Activated CD4-positive, alpha-beta T cell treated with anti-CD3 and anti-CD28 coated beads, Interleukin-2, amount 50 U/mL, for 48 hours (primary cell): ENCODE measurements around the gene ABCC4.
"Not testable (repeated sequence)": the region's sequence is repeated elsewhere in the genome, so short reads cannot be mapped to it uniquely, and the experiment has no call there.

Source experiments
- DNase-seq, 2 experiments: peaks; one replicate each; pipeline ENCODE4 v3.0.0-alpha.2; 2020

ABCC4 gene

GRCh38 chr13:95193509-95194230, 107.6 kb downstream of the ABCC4 start:
- no peak for DNase-seq

- DNase-seq: no peak
Measured at GRCh38 chr13:95192998-95193397, 108.3 kb downstream of the ABCC4 start.

GRCh38 chr13:95192564-95192945, 108.7 kb downstream of the ABCC4 start:
- DNase-seq: not testable (repeated sequence)

- peak; percentile 77 to 81 for DNase-seq
Measured at GRCh38 chr13:95191821-95192563, 109.3 kb downstream of the ABCC4 start.

GRCh38 chr13:95188128-95188527, 113.1 kb downstream of the ABCC4 start:
- DNase-seq: no peak

- DNase-seq: peak; percentile 22 to 31
Measured at GRCh38 chr13:95185851-95186250, 115.4 kb downstream of the ABCC4 start.

- no peak for DNase-seq
Measured at GRCh38 chr13:95185311-95185710, 115.9 kb downstream of the ABCC4 start.

GRCh38 chr13:95184317-95184716, 116.9 kb downstream of the ABCC4 start:
- peak in 1 of 2 experiments; percentile 6 for DNase-seq

GRCh38 chr13:95182570-95183265, 118.5 kb downstream of the ABCC4 start:
- DNase-seq: no peak

- no peak for DNase-seq
Measured at GRCh38 chr13:95181586-95181985, 119.7 kb downstream of the ABCC4 start.

GRCh38 chr13:95180513-95181245, 120.6 kb downstream of the ABCC4 start:
- no peak for DNase-seq

- DNase-seq: peak in 1 of 2 experiments; percentile 24
Measured at GRCh38 chr13:95176611-95177259, 124.5 kb downstream of the ABCC4 start.

GRCh38 chr13:95174517-95174916, 126.7 kb downstream of the ABCC4 start:
- DNase-seq: no peak

GRCh38 chr13:95168191-95168590, 133.1 kb downstream of the ABCC4 start:
- DNase-seq: no peak

- DNase-seq: not testable (repeated sequence)
Measured at GRCh38 chr13:95167003-95167402, 134.2 kb downstream of the ABCC4 start.

- DNase-seq: no peak
Measured at GRCh38 chr13:95164830-95165229, 136.4 kb downstream of the ABCC4 start.

- DNase-seq: no peak
Measured at GRCh38 chr13:95160112-95160906, 140.9 kb downstream of the ABCC4 start.

GRCh38 chr13:95159458-95159857, 141.8 kb downstream of the ABCC4 start:
- DNase-seq: no peak

GRCh38 chr13:95156208-95156607, 145.0 kb downstream of the ABCC4 start:
- no peak for DNase-seq

GRCh38 chr13:95155504-95155903, 145.7 kb downstream of the ABCC4 start:
- DNase-seq: no peak

GRCh38 chr13:95155093-95155492, 146.2 kb downstream of the ABCC4 start:
- no peak for DNase-seq
